Pancreas (tissue), 10 donors: ENCODE results near the gene MLX. TPM values are rescaled to one million over a fixed set of nuclear protein-coding genes. Genes with fewer than 3 reads are reported as not detected.
"Not testable (repeated sequence)": the region's sequence is repeated elsewhere in the genome, so short reads cannot be mapped to it uniquely, and the experiment has no call there.

Experiments
- ATAC-seq, 4 donors: fragments of 200-7000 bp; cut with Tn5 transposase; one replicate each; pipeline versions ENCODE4 v1.8.0 to v1.9.1; 2020; ENCODE audit warnings: mild to moderate bottlenecking in 4 of 4, moderate library complexity in 4 of 4
- DNase-seq, 6 donors: peaks; one replicate each; pipeline ENCODE4 v3.0.0-alpha.2; 2020
- FAIRE-seq: peaks from 2 replicates; lab custom pipeline; 2012; peaks lifted over from hg19 to GRCh38; lab: Jason Lieb, UNC
- H3K27ac ChIP-seq, 4 donors: fragments of 200-600 bp; sonication (generic); 1 replicate in 3 of 4; 2 replicates in 1 of 4; pipeline versions ENCODE4 v1.5.0 to v1.8.0; 2020
- H3K27me3 ChIP-seq, 4 donors: fragments of 200-600 bp; one replicate each; pipeline ENCODE4 v1.8.0; 2021
- H3K36me3 ChIP-seq, 3 donors: fragments of 200-600 bp; sonication (generic) in 1 of 3; one replicate each; pipeline versions ENCODE4 v1.5.0 to v1.8.0; 2020 to 2021
- H3K4me1 ChIP-seq, 3 donors: fragments of 200-600 bp; one replicate each; pipeline ENCODE4 v1.8.0; 2021
- H3K4me3 ChIP-seq, 4 donors: fragments of 200-600 bp; sonication (generic) in 2 of 4; one replicate each; pipeline versions ENCODE4 v1.5.0 to v1.8.0; 2020 to 2021
- H3K9me3 ChIP-seq, 4 donors: fragments of 200-600 bp; one replicate each; pipeline ENCODE4 v1.8.0; 2021
- WGBS, 2 donors: extraction: QIAGEN DNeasy Blood & Tissue Kit; methylation state at CpG; one replicate each; pipeline ENCODE4 v1.1.7; 2013; 5-methylcytosine and 5-hydroxymethylcytosine counted together
- intact Hi-C, 3 donors: fragments of 100-400 bp; cut with DNase I; formaldehyde crosslinking; loops; one replicate each; pipeline versions ENCODE4 v1.11.1 to v1.14.2; 2022
- polyA plus RNA-seq, 2 donors: library from polyadenylated mRNA; stranded (reverse); fragments of 200-250 nt; gene quantifications; one replicate each; pipeline ENCODE4 v1.2.3, GENCODE V29; 2013
- total RNA-seq, 6 donors: library from RNA; stranded (reverse); fragmentation: NEBNext Ultra II Directional in 4 of 6; extraction: Animal tissue kit (Norgen Biotek cat#: 25700) in 4 of 6; gene quantifications; one replicate each; pipeline versions ENCODE4 v1.2.1 to v1.2.4, GENCODE V29; 2021 to 2023
- TF ChIP-seq, protein P1 (sequence below), 4 donors: fragments of 200-600 bp; sonication (generic) in 3 of 4; IDR thresholded peaks; one replicate each; pipeline versions ENCODE4 v1.5.0 to v1.8.0; 2021; ENCODE audit warnings: antibody characterized with exemption in 4 of 4
- donor health status: healthy with polysubstance abuse.
- donor health status: DM: no; HTN: no; CAD: no; lungs with moderate emphysema.
- donor health status: DM: no; HTN: no; CAD: no.
- donor health status: control.
- donor health status: control.
- donor health status: Bipolar disorder and iron deficiency.
- donor health status: DM: yes; HTN: yes; CAD: no.
- donor health status: DM: no; HTN: no; CAD: no.
- donor health status: DM: no; HTN: no; CAD: no.
- donor health status: DM: yes; HTN: yes; CAD: no.

The MLX gene
- total and polyA plus RNA-seq, 8 donors, result 18.6 to 44.5 (median 25.2) TPM

DNA sequence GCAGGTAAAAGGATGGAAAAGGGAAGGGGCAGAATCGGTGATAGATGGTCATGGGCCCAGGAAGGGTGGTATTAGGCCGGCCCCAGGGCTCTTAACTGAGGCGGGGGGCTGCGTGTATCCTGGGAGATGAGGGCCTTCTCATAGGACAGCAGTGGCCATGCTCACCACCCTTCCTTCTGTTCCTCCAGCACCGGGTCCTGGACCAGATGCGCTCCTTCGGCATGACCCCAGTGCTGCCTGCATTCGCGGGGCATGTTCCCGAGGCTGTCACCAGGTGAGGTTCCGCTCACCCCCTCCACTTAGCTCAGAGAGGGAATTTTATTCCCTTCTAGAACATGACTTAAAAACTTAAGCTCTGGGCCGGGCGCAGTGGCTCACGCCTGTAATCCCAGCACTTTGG, 28.4 kb upstream of the MLX start:
- no peak overlapping the region for H3K4me3 ChIP-seq
- H3K4me1 ChIP-seq, result peaks cover 7 to 13% (median 9%) of the 10 kb centered on the region in 3 donors
- ATAC-seq (no peak), DNase-seq (no peak), FAIRE-seq (no peak)
- no peak overlapping the region for H3K27ac ChIP-seq
- H3K36me3 ChIP-seq, result peaks cover 0 to 4% (median 0%) of the 10 kb centered on the region in 3 donors
- intact Hi-C loops, result no loop called here
- no peaks in the 10 kb centered on the region for H3K27me3 ChIP-seq
- no peaks in the 10 kb centered on the region for H3K9me3 ChIP-seq
- 92 to 95% methylated on average over 14 of the region's 14 CpGs for WGBS, 2 donors
- TF ChIP-seq, protein P1, sequence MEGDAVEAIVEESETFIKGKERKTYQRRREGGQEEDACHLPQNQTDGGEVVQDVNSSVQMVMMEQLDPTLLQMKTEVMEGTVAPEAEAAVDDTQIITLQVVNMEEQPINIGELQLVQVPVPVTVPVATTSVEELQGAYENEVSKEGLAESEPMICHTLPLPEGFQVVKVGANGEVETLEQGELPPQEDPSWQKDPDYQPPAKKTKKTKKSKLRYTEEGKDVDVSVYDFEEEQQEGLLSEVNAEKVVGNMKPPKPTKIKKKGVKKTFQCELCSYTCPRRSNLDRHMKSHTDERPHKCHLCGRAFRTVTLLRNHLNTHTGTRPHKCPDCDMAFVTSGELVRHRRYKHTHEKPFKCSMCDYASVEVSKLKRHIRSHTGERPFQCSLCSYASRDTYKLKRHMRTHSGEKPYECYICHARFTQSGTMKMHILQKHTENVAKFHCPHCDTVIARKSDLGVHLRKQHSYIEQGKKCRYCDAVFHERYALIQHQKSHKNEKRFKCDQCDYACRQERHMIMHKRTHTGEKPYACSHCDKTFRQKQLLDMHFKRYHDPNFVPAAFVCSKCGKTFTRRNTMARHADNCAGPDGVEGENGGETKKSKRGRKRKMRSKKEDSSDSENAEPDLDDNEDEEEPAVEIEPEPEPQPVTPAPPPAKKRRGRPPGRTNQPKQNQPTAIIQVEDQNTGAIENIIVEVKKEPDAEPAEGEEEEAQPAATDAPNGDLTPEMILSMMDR (IDR thresholded peaks at IDR 0.05), result no peak

DNA sequence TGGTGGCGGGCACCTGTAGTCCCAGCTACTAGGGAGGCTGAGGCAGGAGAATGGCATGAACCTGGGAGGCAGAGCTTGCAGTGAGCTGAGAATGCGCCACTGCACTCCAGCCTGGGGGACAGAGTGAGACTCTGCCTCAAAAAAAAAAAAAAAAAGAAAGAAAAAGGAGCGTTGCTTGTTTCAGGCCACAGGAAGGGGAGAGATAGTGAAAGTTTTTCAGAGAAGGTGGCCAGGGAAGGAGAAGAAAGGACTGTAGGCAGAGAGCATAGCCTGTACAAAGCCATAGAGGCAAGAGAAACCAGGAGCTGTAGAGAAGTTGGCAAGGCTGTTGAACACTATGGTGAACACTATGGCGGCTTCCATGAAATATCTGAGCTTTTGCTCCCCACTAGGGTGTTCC, 26.3 kb upstream of the MLX start:
- H3K4me1 ChIP-seq, DNase-seq, H3K9me3 ChIP-seq, H3K36me3 ChIP-seq, H3K27me3 ChIP-seq, intact Hi-C loops, FAIRE-seq, H3K4me3 ChIP-seq, H3K27ac ChIP-seq, ATAC-seq: not testable (repeated sequence)
- 92% methylated on average over 4 of the region's 4 CpGs for WGBS, 2 donors

DNA sequence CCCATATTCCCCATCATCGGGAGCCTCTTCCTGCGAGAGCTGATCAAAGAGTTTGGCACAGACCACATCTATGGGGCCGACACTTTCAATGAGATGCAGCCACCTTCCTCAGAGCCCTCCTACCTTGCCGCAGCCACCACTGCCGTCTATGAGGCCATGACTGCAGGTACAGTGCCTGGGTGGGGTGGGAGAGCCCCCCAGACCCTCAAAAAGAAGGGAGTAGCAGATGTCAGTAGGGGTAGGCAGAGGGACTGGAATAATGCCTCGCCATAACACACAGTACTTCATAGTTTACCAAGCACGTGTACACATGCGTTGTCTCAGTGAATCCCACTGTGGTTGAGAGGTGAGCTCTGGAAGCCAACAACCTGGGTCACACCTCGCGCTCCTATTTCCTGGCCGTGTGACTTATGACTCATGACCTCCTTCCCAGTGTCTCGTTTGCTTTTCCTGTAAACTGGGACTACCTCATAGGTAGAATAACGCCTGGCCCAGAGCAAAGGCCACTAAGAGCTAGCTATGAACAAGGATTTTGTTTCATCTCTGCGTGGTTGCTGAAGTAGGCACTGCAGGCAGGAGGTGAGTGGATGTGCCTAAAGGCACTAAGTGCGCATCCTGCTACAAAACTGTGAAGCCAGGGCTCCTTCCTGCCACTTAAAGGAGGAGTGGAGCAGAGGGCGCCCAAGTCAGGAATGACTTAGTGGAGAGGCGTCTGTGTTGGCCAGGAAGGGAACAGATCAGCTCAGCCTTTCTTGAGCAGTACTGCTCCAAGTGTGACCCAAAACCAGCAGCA, 25.7 kb upstream of the MLX start:
- ATAC-seq (no peak), DNase-seq (peak in 1 of 6 donors; percentile 20), FAIRE-seq (no peak)
- Histone ChIP-seq H3K36me3 (peaks cover 0 to 4% (median 0%) of the 10 kb centered on the region in 3 donors), H3K27ac (peak overlapping the region in 1 of 4 donors; percentile 13), H3K4me1 (peaks cover 0 to 8% (median 5%) of the 10 kb centered on the region in 3 donors), H3K9me3 (no peaks in the 10 kb centered on the region), H3K27me3 (no peaks in the 10 kb centered on the region), H3K4me3 (no peak overlapping the region)
- 85 to 87% methylated on average over 17 of the region's 17 CpGs for WGBS, 2 donors
- TF ChIP-seq, protein P1 (IDR thresholded peaks at IDR 0.05), result no peak
- intact Hi-C loops, result no loop called here

DNA sequence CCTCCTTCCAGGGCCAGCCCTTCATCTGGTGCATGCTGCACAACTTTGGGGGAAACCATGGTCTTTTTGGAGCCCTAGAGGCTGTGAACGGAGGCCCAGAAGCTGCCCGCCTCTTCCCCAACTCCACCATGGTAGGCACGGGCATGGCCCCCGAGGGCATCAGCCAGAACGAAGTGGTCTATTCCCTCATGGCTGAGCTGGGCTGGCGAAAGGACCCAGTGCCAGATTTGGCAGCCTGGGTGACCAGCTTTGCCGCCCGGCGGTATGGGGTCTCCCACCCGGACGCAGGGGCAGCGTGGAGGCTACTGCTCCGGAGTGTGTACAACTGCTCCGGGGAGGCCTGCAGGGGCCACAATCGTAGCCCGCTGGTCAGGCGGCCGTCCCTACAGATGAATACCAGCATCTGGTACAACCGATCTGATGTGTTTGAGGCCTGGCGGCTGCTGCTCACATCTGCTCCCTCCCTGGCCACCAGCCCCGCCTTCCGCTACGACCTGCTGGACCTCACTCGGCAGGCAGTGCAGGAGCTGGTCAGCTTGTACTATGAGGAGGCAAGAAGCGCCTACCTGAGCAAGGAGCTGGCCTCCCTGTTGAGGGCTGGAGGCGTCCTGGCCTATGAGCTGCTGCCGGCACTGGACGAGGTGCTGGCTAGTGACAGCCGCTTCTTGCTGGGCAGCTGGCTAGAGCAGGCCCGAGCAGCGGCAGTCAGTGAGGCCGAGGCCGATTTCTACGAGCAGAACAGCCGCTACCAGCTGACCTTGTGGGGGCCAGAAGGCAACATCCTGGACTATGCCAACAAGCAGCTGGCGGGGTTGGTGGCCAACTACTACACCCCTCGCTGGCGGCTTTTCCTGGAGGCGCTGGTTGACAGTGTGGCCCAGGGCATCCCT, 23.5 kb upstream of the MLX start:
- intact Hi-C loops, result no loop called here
- no peaks in the 10 kb centered on the region for H3K27me3 ChIP-seq
- WGBS, 2 donors, result 90 to 93% methylated on average over 38 to 39 of the region's 39 CpGs
- FAIRE-seq (no peak), DNase-seq (peak in 1 of 6 donors; percentile 72), ATAC-seq (no peak)
- no peak overlapping the region for H3K27ac ChIP-seq
- peaks cover 0 to 4% (median 0%) of the 10 kb centered on the region in 3 donors for H3K36me3 ChIP-seq
- TF ChIP-seq, protein P1 (IDR thresholded peaks at IDR 0.05), result no peak
- no peak overlapping the region for H3K4me3 ChIP-seq
- peaks cover 0 to 3% (median 3%) of the 10 kb centered on the region in 3 donors for H3K4me1 ChIP-seq
- no peaks in the 10 kb centered on the region for H3K9me3 ChIP-seq

DNA sequence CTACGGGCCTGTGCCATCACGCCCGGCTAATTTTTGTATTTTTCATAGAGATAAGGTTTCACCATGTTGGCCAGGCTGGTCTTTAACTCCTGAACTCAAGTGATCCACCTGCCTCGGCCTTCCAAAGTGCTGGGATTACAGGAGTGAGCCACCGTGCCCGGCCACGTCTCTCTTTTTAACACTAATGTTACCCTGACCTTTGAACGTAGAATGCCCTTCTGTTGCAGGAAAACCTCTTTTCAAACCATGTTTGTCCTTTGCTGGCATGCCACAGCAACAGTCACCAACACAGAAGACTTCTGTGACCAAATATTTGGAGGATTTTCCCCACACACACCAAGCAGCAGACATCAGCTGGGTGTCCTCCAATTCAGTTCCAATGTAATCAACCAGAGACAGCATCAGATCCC, 22.0 kb upstream of the MLX start:
- H3K27ac ChIP-seq, result no peak overlapping the region
- no peaks in the 10 kb centered on the region for H3K9me3 ChIP-seq
- FAIRE-seq (no peak), ATAC-seq (no peak), DNase-seq (no peak)
- WGBS, 2 donors, result 66 to 71% methylated on average over 8 of the region's 8 CpGs
- TF ChIP-seq, protein P1 (IDR thresholded peaks at IDR 0.05), result no peak
- intact Hi-C loops, result no loop called here
- peaks cover 0 to 3% (median 3%) of the 10 kb centered on the region in 3 donors for H3K4me1 ChIP-seq
- peaks cover 0 to 4% (median 0%) of the 10 kb centered on the region in 3 donors for H3K36me3 ChIP-seq
- H3K27me3 ChIP-seq, result no peaks in the 10 kb centered on the region
- H3K4me3 ChIP-seq, result no peak overlapping the region

DNA sequence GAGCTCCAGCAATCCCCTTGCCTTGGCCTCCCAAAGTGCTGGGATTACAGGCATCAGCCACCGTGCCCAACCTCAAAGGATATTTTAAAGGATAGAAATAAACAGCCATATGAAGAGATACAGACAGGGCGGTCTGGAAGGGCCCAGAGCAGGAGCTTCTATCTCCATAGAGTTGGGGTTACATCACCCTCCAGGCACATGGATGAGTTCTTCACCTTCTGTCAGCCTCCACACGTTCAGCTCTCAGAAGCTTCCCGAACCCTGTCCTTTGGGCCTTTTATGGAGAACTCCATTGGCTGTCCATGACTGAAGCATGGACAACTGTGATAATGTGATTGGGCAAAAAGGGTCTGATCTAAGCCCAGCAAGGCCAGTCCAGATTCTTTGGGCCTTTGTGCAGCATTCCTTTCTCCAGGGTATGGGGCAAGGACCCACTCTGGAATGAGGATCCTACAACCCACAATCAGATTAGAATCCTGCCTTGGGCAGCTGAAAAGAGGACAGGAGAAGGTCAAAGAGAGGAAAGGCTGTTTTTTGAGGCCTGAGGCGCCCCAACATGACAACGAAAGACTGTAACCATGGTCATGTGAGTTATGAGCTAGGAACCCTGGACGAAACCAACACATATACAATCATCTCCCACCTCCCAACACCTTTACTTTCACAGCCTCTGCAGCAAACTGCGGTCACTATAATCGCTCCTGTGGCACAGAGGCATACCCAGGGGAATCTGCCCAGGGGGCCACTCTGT, 21.0 kb upstream of the MLX start:
- intact Hi-C loops, H3K27ac ChIP-seq: not testable (repeated sequence)

More for the DNA sequence above, 21.0 kb upstream of the MLX start:
- not testable (repeated sequence) for H3K4me1 ChIP-seq, H3K27me3 ChIP-seq, H3K4me3 ChIP-seq, H3K9me3 ChIP-seq, H3K36me3 ChIP-seq, FAIRE-seq, ATAC-seq, DNase-seq
- 88 to 89% methylated on average over 9 of the region's 9 CpGs for WGBS, 2 donors
